Transverse colon (tissue), 4 donors: ENCODE data around the gene AOX1.

Experiments used
- POLR2A ChIP-seq: fragments of 450-650 bp; IDR thresholded peaks from one replicate; pipeline ENCODE4 v1.6.1; 2016; ENCODE audit warnings: antibody characterized with exemption, mild to moderate bottlenecking, moderate library complexity
- POLR2AphosphoS5 ChIP-seq, 3 donors: sonication (generic); formaldehyde crosslinking; IDR thresholded peaks; one replicate each; pipeline ENCODE4 v1.6.1; 2016; ENCODE audit warnings: antibody characterized with exemption in 3 of 3
- TF ChIP-seq, protein P1 (sequence below), 5 experiments: fragments of 200-600 bp in 3 of 5; fragments of 450-650 bp in 2 of 5; sonication (generic) in 3 of 5; IDR thresholded peaks; 1 replicate in 2 of 5; 2 replicates in 3 of 5; pipeline ENCODE4 v1.5.1; 2016 to 2017; ENCODE audit warnings: antibody characterized with exemption in 5 of 5, inconsistent platforms in 3 of 5, mild to moderate bottlenecking in 2 of 5, moderate library complexity in 1 of 5

DNA sequence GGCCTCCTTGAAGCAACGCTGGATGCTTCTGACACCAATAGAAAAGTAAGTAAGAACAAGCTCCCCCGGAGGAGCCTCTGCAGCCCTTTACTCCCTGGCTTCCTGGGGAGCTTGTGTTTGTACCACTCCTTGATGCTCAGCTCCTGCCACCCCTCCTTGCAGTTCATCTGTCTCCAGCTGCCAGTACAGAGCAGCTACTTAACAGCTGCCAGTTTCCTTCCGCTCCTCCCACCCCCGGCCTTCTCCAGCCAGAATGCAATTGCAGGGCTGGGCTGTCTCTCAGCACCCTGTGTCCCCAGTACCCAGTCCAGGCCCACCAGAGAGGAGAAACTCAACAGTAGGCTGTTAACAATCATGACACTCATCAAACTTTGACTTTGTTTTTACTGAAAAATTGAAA lies 109.4 kb downstream of the AOX1 start:
- TF ChIP-seq, protein P1, sequence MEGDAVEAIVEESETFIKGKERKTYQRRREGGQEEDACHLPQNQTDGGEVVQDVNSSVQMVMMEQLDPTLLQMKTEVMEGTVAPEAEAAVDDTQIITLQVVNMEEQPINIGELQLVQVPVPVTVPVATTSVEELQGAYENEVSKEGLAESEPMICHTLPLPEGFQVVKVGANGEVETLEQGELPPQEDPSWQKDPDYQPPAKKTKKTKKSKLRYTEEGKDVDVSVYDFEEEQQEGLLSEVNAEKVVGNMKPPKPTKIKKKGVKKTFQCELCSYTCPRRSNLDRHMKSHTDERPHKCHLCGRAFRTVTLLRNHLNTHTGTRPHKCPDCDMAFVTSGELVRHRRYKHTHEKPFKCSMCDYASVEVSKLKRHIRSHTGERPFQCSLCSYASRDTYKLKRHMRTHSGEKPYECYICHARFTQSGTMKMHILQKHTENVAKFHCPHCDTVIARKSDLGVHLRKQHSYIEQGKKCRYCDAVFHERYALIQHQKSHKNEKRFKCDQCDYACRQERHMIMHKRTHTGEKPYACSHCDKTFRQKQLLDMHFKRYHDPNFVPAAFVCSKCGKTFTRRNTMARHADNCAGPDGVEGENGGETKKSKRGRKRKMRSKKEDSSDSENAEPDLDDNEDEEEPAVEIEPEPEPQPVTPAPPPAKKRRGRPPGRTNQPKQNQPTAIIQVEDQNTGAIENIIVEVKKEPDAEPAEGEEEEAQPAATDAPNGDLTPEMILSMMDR (IDR thresholded peaks at IDR 0.05): no peak
- TF ChIP-seq POLR2A: no peak
- TF ChIP-seq POLR2AphosphoS5 (IDR thresholded peaks at IDR 0.05): no peak
